ENCODE results near the gene CELF2. TPM values are rescaled to one million over a fixed set of nuclear protein-coding genes. Genes with fewer than 3 reads are reported as not detected.

Gene CELF2
- total and polyA plus RNA-seq, 2 of the 4 experiments (the other 2 are of a cell fraction), result 3.5 to 6.6 TPM

DNA sequence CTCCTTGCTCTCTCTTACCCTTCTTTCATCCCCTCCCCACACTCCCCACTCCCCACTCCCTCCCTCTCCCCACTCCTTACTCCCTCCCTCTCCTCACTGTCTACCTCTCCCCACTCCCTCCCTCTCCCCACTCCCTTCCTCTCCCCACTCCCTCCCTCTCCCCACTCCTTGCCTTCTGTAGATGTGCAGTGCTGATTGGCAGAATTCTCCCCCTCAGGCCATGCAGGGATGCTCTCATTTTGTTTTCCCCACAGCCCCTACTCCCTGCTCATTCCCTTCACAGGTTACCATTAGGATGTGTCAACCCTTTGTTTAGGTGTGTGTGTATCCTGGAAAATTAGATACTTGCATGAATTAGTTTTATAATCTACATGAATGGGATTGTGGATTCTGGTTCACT, 90.3 kb downstream of the CELF2 start:
- no TSS peak for BruUV-seq (replicated peaks)
- no peaks in the 10 kb centered on the region for H3K9me3 ChIP-seq (ENCODE audit: control insufficient read depth, insufficient read depth, low read length)
- no peak for ATAC-seq (ENCODE audit: low read depth)

More for the DNA sequence above, 90.3 kb downstream of the CELF2 start:
- no peaks in the 10 kb centered on the region for H3K36me3 ChIP-seq (ENCODE audit: control insufficient read depth, insufficient read depth, low read length)
- CTCF ChIA-PET, result no interaction called here
- H3K4me1 ChIP-seq (ENCODE audit: control insufficient read depth, insufficient read depth, low read length), result no peaks in the 10 kb centered on the region
- no peak overlapping the region for H3K4me3 ChIP-seq (ENCODE audit: insufficient read depth, low read depth, low read length)
- no peak overlapping the region for H3K14ac ChIP-seq (replicated peaks; ENCODE audit: low read depth, low read length)
- no peak overlapping the region for H2AFZ ChIP-seq (replicated peaks; ENCODE audit: low read length, poor library complexity)
- no peak overlapping the region for H3K4me2 ChIP-seq (ENCODE audit: low read depth, low read length)
- no peaks in the 10 kb centered on the region for H3K27me3 ChIP-seq (ENCODE audit: control insufficient read depth, insufficient read depth, low read length)
- no peak overlapping the region for H3K4ac ChIP-seq (ENCODE audit: low read depth, low read length)
- H3K9ac ChIP-seq (ENCODE audit: low read depth, low read length), result no peak overlapping the region
- no peaks in the 10 kb centered on the region for H4K20me1 ChIP-seq (ENCODE audit: insufficient read depth, low read length)
- no peak overlapping the region for H2BK120ac ChIP-seq (ENCODE audit: low read depth, low read length)
- H4K5ac ChIP-seq (ENCODE audit: low read depth, low read length), result no peak overlapping the region
- no peak overlapping the region for H2AK9ac ChIP-seq (replicated peaks; ENCODE audit: low read depth, low read length, poor library complexity)
- H2AK5ac ChIP-seq (ENCODE audit: low read depth, low read length), result no peak overlapping the region
- no peak overlapping the region for H2BK5ac ChIP-seq (ENCODE audit: low read depth, low read length, poor library complexity, severe bottlenecking)
- no peak overlapping the region for H3K56ac ChIP-seq (ENCODE audit: extremely low read depth, insufficient read depth, low read length)
- DNase-seq, result no peak
- no peak overlapping the region for H3K18ac ChIP-seq (ENCODE audit: low read depth, low read length)
- H2BK20ac ChIP-seq (ENCODE audit: low read depth, low read length), result no peak overlapping the region
- POLR2A ChIA-PET (ENCODE audit: unreplicated experiment), result no interaction called here
- no peak overlapping the region for H4K91ac ChIP-seq (ENCODE audit: insufficient read depth, low read depth, low read length)
- no peaks in the 10 kb centered on the region for H3K9me1 ChIP-seq (ENCODE audit: insufficient read depth, low read length)
- dilution Hi-C loops (cut with HindIII; ENCODE audit: low sequenced_read_pairs, unreplicated experiment), result no loop called here
- no peaks in the 10 kb centered on the region for H3K79me1 ChIP-seq (ENCODE audit: low read depth in 1 of 2, low read length in 2 of 2)
- in situ Hi-C loops (cut with MboI; ENCODE audit: low sequenced_read_pairs), result no loop called here
- no peak overlapping the region for H4K8ac ChIP-seq (ENCODE audit: low read depth in 2 of 2, low read length in 2 of 2)
- intact Hi-C loops (cut with micrococcal nuclease), result no loop called here
- H2BK15ac ChIP-seq (ENCODE audit: low read depth, low read length), result no peak overlapping the region
- no peak for TF ChIP-seq CEBPB (IDR thresholded peaks at IDR 0.05; ENCODE audit: low read depth, low read length)
- TF ChIP-seq, protein P1, sequence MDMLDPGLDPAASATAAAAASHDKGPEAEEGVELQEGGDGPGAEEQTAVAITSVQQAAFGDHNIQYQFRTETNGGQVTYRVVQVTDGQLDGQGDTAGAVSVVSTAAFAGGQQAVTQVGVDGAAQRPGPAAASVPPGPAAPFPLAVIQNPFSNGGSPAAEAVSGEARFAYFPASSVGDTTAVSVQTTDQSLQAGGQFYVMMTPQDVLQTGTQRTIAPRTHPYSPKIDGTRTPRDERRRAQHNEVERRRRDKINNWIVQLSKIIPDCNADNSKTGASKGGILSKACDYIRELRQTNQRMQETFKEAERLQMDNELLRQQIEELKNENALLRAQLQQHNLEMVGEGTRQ (IDR thresholded peaks at IDR 0.05; ENCODE audit: low read depth, low read length), result no peak
- no peak for TF ChIP-seq BHLHE40 (IDR thresholded peaks at IDR 0.05; ENCODE audit: low read depth, low read length)
- no peak for TF ChIP-seq NFE2L2 (IDR thresholded peaks at IDR 0.05; ENCODE audit: low read depth, low read length)
- TF ChIP-seq POLR2A (IDR thresholded peaks at IDR 0.05; ENCODE audit: low read depth, low read length), result no peak
- no peak for TF ChIP-seq RCOR1 (IDR thresholded peaks at IDR 0.05; ENCODE audit: insufficient replicate concordance, low read length)
- no peak for TF ChIP-seq RFX5 (IDR thresholded peaks at IDR 0.05; ENCODE audit: low read depth, low read length)
- no peak for TF ChIP-seq SMC3 (IDR thresholded peaks at IDR 0.05; ENCODE audit: low read depth, low read length)
- TF ChIP-seq MAFK (IDR thresholded peaks at IDR 0.05; ENCODE audit: low read depth, low read length), result no peak
- TF ChIP-seq, protein P2, sequence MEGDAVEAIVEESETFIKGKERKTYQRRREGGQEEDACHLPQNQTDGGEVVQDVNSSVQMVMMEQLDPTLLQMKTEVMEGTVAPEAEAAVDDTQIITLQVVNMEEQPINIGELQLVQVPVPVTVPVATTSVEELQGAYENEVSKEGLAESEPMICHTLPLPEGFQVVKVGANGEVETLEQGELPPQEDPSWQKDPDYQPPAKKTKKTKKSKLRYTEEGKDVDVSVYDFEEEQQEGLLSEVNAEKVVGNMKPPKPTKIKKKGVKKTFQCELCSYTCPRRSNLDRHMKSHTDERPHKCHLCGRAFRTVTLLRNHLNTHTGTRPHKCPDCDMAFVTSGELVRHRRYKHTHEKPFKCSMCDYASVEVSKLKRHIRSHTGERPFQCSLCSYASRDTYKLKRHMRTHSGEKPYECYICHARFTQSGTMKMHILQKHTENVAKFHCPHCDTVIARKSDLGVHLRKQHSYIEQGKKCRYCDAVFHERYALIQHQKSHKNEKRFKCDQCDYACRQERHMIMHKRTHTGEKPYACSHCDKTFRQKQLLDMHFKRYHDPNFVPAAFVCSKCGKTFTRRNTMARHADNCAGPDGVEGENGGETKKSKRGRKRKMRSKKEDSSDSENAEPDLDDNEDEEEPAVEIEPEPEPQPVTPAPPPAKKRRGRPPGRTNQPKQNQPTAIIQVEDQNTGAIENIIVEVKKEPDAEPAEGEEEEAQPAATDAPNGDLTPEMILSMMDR (conservative IDR thresholded peaks at IDR 0.05; ENCODE audit: low read depth, low read length), result no peak
- TF ChIP-seq CHD1 (IDR thresholded peaks at IDR 0.05; ENCODE audit: low read depth, low read length), result no peak
- TF ChIP-seq MXI1 (IDR thresholded peaks at IDR 0.05; ENCODE audit: borderline replicate concordance, low read depth, low read length), result no peak
- no peak for TF ChIP-seq MAZ (IDR thresholded peaks at IDR 0.05; ENCODE audit: borderline replicate concordance, low read depth, low read length)
- TF ChIP-seq FOS (IDR thresholded peaks at IDR 0.05; ENCODE audit: low read depth, low read length), result no peak
- no peak overlapping the region for H3K23ac ChIP-seq (ENCODE audit: low read depth, low read length)
- H3K27ac ChIP-seq (ENCODE audit: insufficient read depth, low read length), result no peak overlapping the region
